Astrocyte (in vitro differentiated cells and primary cell): Measurements from ENCODE around the gene SCAMP4. TPM values are rescaled to one million over a fixed set of nuclear protein-coding genes. Genes with fewer than 3 reads are reported as not detected.

Experiments used
- DNase-seq: peaks from one replicate; pipeline ENCODE4 v3.0.0-alpha.2; 2010; ENCODE audit warnings: low read depth
- FAIRE-seq: peaks from 2 replicates; lab custom pipeline; 2011; peaks lifted over from hg19 to GRCh38; lab: Jason Lieb, UNC
- H2AFZ ChIP-seq: 2 replicates; pipeline ENCODE4 v1.6.0; 2012; ENCODE audit warnings: low read depth, low read length, inconsistent platforms
- H3K27ac ChIP-seq: 2 replicates; pipeline ENCODE4 v1.5.1; 2011; ENCODE audit warnings: low read depth, low read length, inconsistent platforms
- H3K27me3 ChIP-seq: 2 replicates; pipeline ENCODE4 v1.6.0; 2011; ENCODE audit warnings: low read length, inconsistent platforms; ENCODE audit not compliant: insufficient read depth
- H3K36me3 ChIP-seq: 2 replicates; pipeline ENCODE4 v1.5.1; 2011; ENCODE audit warnings: low read length, inconsistent platforms; ENCODE audit not compliant: insufficient read depth
- H3K4me1 ChIP-seq: 2 replicates; pipeline ENCODE4 v1.5.1; 2011; ENCODE audit warnings: low read length, inconsistent platforms; ENCODE audit not compliant: insufficient read depth
- H3K4me2 ChIP-seq: 2 replicates; pipeline ENCODE4 v1.6.0; 2012; ENCODE audit warnings: low read length, inconsistent platforms
- H3K4me3 ChIP-seq: 2 replicates; pipeline ENCODE4 v1.5.1; 2011; ENCODE audit warnings: low read depth, mild to moderate bottlenecking, low read length, inconsistent platforms; ENCODE audit not compliant: insufficient read depth
- H3K79me2 ChIP-seq: 2 replicates; pipeline ENCODE4 v1.6.0; 2012; ENCODE audit warnings: mild to moderate bottlenecking, low read length, inconsistent platforms; ENCODE audit not compliant: insufficient read depth
- H3K9ac ChIP-seq: 2 replicates; pipeline ENCODE4 v1.6.0; 2012; ENCODE audit warnings: mild to moderate bottlenecking, low read length, inconsistent platforms
- H3K9me3 ChIP-seq: 2 replicates; pipeline ENCODE4 v1.5.1; 2012; ENCODE audit warnings: low read depth, mild to moderate bottlenecking, low read length, inconsistent platforms; ENCODE audit not compliant: insufficient read depth
- H4K20me1 ChIP-seq: 2 replicates; pipeline ENCODE4 v1.6.0; 2012; ENCODE audit warnings: low read length, inconsistent platforms; ENCODE audit not compliant: insufficient read depth
- H3K27ac Mint-ChIP-seq: one replicate; pipeline ENCODE4 v1.8.0; 2021; ENCODE audit warnings: mild to moderate bottlenecking, mixed read lengths; ENCODE audit not compliant: unreplicated experiment
- H3K27me3 Mint-ChIP-seq: one replicate; pipeline ENCODE4 v1.8.0; 2021; ENCODE audit warnings: low read depth, mixed read lengths; ENCODE audit not compliant: unreplicated experiment
- H3K36me3 Mint-ChIP-seq: one replicate; pipeline ENCODE4 v1.8.0; 2021; ENCODE audit warnings: low read depth, mixed read lengths; ENCODE audit not compliant: unreplicated experiment
- H3K4me1 Mint-ChIP-seq: one replicate; pipeline ENCODE4 v1.8.0; 2021; ENCODE audit warnings: low read depth, mixed read lengths; ENCODE audit not compliant: unreplicated experiment
- H3K4me3 Mint-ChIP-seq: one replicate; pipeline ENCODE4 v1.8.0; 2021; ENCODE audit warnings: mild to moderate bottlenecking, moderate library complexity, mixed read lengths; ENCODE audit not compliant: unreplicated experiment
- H3K9me3 Mint-ChIP-seq: one replicate; pipeline ENCODE4 v1.8.0; 2021; ENCODE audit warnings: mild to moderate bottlenecking, mixed read lengths; ENCODE audit not compliant: unreplicated experiment
- EZH2 ChIP-seq: IDR thresholded peaks from 2 replicates; pipeline ENCODE4 v1.6.1; 2012; ENCODE audit warnings: mild to moderate bottlenecking, low read length, inconsistent platforms; ENCODE audit not compliant: insufficient read depth
- total RNA-seq: library from RNA; stranded (reverse); gene quantifications from 2 replicates; pipeline ENCODE4 v1.2.1, GENCODE V29; 2021
- TF ChIP-seq, protein P1 (sequence below): IDR thresholded peaks from 2 replicates; pipeline ENCODE4 v1.5.1; 2011; ENCODE audit warnings: low read depth, mild to moderate bottlenecking, inconsistent platforms, low read length, moderate library complexity; ENCODE audit not compliant: insufficient read depth

The SCAMP4 gene
- total RNA-seq, 1 donor from 2014 or later, result 72.2 TPM

DNA sequence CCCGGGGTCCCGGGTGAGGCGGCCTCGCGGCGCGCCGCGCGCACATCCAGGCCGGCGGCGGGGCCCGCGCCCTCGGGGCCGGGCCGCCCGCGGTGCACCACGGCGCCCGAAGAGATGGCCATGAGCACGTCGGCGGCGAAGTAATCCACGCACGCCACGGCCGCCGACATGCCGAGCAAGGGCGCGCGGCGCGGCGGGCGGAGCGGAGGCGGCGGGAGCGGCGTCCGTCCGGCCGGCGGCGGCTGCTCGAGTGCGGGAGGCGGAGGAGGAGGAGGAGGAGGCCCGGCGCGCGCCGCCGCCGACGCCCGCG lies 41.9 kb upstream of the SCAMP4 start, which contains the start of gene KLF16:
Gene KLF16 (minus strand): TSS at position 252 of the 310 bp plus-strand sequence. CDS start 82 bp downstream, at position 170.
- peak within 1 kb of the TSS; percentile 86 for H3K4me3 ChIP-seq
- Mint-ChIP-seq H3K9me3 (no peaks in the 10 kb centered on the region), H3K27ac (peak within 1 kb of the TSS; percentile 87), H3K4me1 (peaks cover 4% of the 10 kb centered on the region), H3K36me3 (no peaks in the 10 kb centered on the region), H3K4me3 (peak within 1 kb of the TSS; percentile 90), H3K27me3 (no peaks in the 10 kb centered on the region)
- H3K9me3 ChIP-seq, result no peaks in the 10 kb centered on the region
- H3K9ac ChIP-seq, result peak within 1 kb of the TSS; percentile 87
- peak within 1 kb of the TSS; percentile 98 for H3K4me2 ChIP-seq
- H3K27ac ChIP-seq, result peak within 1 kb of the TSS; percentile 66
- H3K27me3 ChIP-seq, result no peaks in the 10 kb centered on the region
- H3K36me3 ChIP-seq, result no peaks in the 10 kb centered on the region
- TF ChIP-seq, protein P1, sequence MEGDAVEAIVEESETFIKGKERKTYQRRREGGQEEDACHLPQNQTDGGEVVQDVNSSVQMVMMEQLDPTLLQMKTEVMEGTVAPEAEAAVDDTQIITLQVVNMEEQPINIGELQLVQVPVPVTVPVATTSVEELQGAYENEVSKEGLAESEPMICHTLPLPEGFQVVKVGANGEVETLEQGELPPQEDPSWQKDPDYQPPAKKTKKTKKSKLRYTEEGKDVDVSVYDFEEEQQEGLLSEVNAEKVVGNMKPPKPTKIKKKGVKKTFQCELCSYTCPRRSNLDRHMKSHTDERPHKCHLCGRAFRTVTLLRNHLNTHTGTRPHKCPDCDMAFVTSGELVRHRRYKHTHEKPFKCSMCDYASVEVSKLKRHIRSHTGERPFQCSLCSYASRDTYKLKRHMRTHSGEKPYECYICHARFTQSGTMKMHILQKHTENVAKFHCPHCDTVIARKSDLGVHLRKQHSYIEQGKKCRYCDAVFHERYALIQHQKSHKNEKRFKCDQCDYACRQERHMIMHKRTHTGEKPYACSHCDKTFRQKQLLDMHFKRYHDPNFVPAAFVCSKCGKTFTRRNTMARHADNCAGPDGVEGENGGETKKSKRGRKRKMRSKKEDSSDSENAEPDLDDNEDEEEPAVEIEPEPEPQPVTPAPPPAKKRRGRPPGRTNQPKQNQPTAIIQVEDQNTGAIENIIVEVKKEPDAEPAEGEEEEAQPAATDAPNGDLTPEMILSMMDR, result no peak
- TF ChIP-seq EZH2, result no peak
- H4K20me1 ChIP-seq, result peaks cover 44% of the 10 kb centered on the region
- no peak for DNase-seq
- peaks cover 44% of the 10 kb centered on the region for H3K79me2 ChIP-seq
- no peak for FAIRE-seq
- H2AFZ ChIP-seq, result peak within 1 kb of the TSS; percentile 73
- peaks cover 27% of the 10 kb centered on the region for H3K4me1 ChIP-seq

DNA sequence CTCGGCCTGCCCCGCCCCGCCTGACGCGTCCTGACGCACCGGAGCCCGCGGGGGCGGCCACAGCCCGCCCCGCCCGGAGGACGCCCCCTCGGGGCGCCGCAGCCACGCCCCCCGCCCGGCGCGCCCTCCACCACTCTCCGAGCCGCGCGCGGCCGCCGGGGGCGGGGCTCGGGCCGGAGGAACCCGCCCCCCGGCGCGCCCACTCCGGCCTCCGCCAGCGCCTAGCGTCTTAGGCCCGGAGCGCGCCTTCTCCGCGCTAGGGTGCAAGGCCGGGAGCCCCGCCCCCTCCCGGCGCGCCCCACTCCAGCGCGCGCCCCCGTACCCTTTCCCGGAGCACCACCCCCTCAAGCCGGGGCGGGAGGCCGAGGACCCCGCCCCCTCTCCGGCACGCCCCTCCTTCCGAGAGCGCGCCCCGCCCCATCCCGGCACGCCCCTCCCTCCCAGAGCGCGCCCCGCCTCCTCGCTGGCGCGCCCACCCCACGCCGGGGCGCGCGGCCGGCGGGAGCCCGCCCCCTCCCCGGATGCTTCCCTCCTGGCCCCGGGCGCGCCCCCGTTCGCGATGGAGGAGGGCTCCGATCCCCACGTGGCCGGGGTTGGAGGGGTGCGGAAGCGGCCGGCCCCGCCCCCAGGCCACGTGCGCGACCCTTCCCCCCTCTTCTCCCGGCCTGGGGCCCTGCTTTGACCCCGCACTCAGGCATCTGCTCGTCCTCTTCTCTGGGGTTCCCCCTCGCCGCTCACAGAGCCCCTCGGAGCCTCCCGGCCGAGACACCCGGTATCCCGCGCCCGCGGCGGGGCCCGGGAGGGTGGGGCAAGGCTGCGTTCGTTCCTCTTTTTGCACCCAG lies 41.3 kb upstream of the SCAMP4 start:
- Histone ChIP-seq H3K9ac (peak overlapping the region; percentile 87), H3K27ac (peak overlapping the region; percentile 66), H3K4me2 (peak overlapping the region; percentile 98), H3K4me1 (peaks cover 27% of the 10 kb centered on the region), H3K27me3 (no peaks in the 10 kb centered on the region), H2AFZ (peak overlapping the region; percentile 73), H3K9me3 (no peaks in the 10 kb centered on the region), H3K4me3 (peak overlapping the region; percentile 62), H4K20me1 (peaks cover 38% of the 10 kb centered on the region), H3K79me2 (peaks cover 38% of the 10 kb centered on the region), H3K36me3 (no peaks in the 10 kb centered on the region)
- H3K27me3 Mint-ChIP-seq, result no peaks in the 10 kb centered on the region
- H3K4me3 Mint-ChIP-seq, result peak overlapping the region; percentile 69
- TF ChIP-seq, protein P1, result no peak
- TF ChIP-seq EZH2, result no peak
- no peak for FAIRE-seq
- no peak overlapping the region for H3K27ac Mint-ChIP-seq
- DNase-seq, result peak; percentile 74
- peaks cover 4% of the 10 kb centered on the region for H3K4me1 Mint-ChIP-seq
- H3K36me3 Mint-ChIP-seq, result no peaks in the 10 kb centered on the region
- H3K9me3 Mint-ChIP-seq, result no peaks in the 10 kb centered on the region
